NB4 (cell line): Measurements from ENCODE around the gene NRP1.

Source experiments
- CTCF ChIP-seq: IDR thresholded peaks from one replicate; pipeline ENCODE4 v1.5.1; 2012; ENCODE audit warnings: low read depth, low read length
- MYC ChIP-seq: IDR thresholded peaks from 2 replicates; pipeline ENCODE4 v1.6.1; 2011; ENCODE audit warnings: low read depth, low read length
- POLR2A ChIP-seq: IDR thresholded peaks from 2 replicates; pipeline ENCODE4 v1.6.1; 2011; ENCODE audit warnings: mild to moderate bottlenecking; ENCODE audit not compliant: insufficient read length; ENCODE audit errors: extremely low read depth

DNA sequence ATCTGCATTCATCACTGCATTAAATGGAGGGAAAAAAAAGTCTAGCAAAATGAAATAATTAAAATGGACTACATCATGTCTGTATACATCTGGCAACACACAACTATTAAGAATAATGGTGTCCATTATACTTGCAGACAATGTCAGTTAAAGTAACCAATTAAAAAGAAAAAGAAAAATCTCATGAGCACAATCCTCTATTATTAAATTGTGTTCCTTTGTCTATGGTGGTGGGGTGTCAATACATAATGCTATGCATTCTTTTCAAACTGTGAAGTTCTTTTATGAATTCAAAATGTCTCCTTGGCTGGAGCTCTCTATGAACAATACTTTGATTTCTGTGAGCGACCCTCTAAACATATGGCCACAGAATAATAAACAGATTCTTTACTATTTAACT lies 63.5 kb downstream of the NRP1 start:
- no peak for TF ChIP-seq POLR2A
- no peak for TF ChIP-seq CTCF
- no peak for TF ChIP-seq MYC
